HG03432 (cell line): ENCODE results near the gene TYW1.
"Not testable (repeated sequence)": the region's sequence is repeated elsewhere in the genome, so short reads cannot be mapped to it uniquely, and the experiment has no call there.

Experiments used
- ATAC-seq: cut with Tn5 transposase; IDR thresholded peaks from one replicate; pipeline ENCODE4 v1.9.1; 2021; ENCODE audit warnings: mild to moderate bottlenecking, moderate library complexity; ENCODE audit not compliant: unreplicated experiment

TYW1 gene

GRCh38 chr7:67120491-67120890 lies 123.9 kb downstream of the TYW1 start:
- ATAC-seq: not testable (repeated sequence)

- ATAC-seq: not testable (repeated sequence)
These were observed 131.6 kb downstream of the TYW1 start for GRCh38 chr7:67128257-67128656.

- not testable (repeated sequence) for ATAC-seq
These were observed 134.1 kb downstream of the TYW1 start for GRCh38 chr7:67130766-67131165.

GRCh38 chr7:67134912-67135311 lies 138.3 kb downstream of the TYW1 start:
- not testable (repeated sequence) for ATAC-seq

DNA sequence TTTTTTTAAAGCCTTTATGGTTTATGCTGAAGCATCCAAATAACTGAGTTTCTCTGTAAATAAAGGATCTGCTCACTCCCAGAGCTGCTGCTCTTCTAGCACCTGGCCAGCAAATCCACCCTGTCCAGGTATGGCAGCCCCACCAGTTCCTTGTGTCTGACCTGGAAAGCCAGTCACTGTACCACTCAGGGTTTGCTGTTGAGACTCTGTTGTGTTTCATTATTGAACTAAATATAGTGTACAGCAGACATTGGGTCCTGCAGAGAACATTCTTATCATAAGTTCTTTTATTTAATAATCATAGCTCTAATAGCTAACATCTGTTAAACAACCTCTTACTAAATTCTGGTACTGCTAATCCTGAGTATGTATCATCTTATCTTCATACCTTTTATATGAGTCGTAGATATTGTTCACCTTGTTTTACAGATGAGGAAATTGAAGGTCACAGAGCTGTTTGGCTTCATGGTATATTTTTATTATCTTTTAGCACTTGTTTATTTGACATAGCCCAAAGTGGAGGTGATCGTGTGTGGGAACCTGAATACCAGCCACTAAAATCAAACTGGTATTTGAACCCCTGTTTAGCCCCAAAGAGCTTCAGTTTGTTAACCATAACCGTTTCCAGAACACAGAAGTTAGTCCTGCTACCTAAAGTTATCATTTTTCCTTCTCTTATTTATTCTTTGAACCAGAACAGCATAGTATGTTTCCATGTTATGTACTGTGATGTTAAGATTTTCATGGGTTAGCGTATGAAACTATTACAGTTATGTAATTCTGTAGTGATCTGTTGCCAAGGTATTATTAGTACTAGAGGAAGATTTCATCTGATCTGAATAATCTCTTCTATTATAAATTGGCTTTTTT lies 139.2 kb downstream of the TYW1 start:
- not testable (repeated sequence) for ATAC-seq

GRCh38 chr7:67137489-67137888 lies 140.9 kb downstream of the TYW1 start:
- ATAC-seq: not testable (repeated sequence)

DNA sequence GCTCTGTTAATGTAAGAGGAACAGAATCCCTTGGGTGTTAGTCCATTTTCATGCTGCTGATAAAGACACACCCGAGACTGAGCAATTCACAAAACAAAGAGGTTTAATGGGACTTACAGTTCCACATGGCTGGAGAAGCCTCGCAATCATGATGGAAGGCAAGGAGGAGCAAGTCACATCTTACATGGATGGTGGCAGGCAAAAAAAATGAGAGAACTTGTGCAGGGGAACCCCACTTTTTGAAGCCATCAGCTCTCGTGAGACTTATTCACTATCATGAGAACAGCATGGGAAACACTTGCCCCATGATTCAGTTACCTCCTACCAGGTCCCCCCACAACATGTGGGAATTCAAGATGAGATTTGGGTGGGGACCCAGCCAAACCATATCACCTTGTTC lies 143.2 kb downstream of the TYW1 start:
- not testable (repeated sequence) for ATAC-seq

DNA sequence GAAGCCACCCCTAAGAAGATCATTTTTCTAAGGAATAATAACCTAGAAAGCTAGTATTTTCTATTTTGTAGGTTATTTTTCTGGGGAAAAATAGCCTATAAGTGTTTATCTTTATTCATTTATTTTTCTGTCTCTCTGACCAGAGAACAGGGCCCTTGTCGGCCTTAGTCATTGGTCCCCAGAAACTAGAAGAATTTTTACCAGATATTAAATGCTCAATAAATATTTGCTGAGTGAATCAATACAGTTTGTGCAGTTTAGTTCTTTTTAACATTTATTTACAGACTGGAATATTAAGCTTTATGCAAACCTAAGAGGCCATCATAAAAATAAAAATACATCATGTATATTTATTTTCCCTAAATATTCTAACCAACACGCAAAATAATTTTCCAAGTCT lies 144.4 kb downstream of the TYW1 start:
- not testable (repeated sequence) for ATAC-seq

- not testable (repeated sequence) for ATAC-seq
These were observed 146.6 kb downstream of the TYW1 start for GRCh38 chr7:67143091-67143786.

DNA sequence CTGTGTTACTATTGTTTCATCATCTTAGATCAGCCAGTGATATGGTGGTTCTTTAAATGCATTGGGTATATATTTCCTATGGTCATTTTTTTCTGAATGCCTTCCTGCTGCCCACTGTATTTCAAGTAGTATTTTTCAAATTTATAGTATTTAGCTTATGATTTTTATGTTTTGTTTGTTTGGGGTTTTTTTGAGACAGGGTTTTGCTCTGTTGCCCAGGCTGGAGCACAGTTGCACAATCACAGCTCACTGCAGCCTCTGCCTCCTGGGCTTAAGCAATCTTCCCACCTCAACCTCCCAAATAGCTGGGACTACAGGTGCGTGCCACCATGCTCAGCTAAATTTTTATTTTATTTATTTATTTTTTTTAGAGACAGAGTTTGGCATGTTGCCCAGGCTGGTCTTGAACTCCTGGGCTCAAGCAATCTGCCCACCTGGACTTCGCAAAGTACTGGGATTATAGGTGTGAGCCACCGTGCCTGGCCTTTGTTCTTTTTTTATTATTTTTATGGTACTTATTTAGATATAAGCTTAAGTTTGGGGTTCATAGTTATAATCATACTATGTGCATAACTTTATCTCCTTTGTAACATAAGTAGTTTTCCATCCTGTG lies 149.1 kb downstream of the TYW1 start:
- not testable (repeated sequence) for ATAC-seq

GRCh38 chr7:67149131-67149530 lies 152.5 kb downstream of the TYW1 start:
- not testable (repeated sequence) for ATAC-seq

GRCh38 chr7:67154374-67154773 lies 157.7 kb downstream of the TYW1 start:
- not testable (repeated sequence) for ATAC-seq

DNA sequence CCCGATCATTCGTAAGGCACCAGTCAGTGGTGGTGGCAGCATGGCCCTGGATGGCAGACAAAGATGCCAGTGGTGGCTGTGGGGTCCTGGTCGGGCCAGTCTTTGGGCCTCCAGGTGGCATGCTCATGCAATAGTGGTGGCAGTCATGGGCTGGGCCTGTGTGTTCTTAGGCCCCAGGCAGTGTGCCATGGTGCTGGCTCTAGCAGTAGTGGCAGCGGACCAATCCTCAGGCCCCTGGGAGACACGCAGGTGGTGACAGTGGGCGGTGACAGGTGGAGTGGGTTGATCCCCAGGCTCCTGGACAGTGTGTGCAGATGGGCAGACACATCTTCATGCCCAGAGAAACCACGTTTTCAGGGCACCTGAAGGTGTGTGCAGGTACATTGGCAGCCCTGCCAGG lies 159.4 kb downstream of the TYW1 start:
- ATAC-seq: not testable (repeated sequence)

DNA sequence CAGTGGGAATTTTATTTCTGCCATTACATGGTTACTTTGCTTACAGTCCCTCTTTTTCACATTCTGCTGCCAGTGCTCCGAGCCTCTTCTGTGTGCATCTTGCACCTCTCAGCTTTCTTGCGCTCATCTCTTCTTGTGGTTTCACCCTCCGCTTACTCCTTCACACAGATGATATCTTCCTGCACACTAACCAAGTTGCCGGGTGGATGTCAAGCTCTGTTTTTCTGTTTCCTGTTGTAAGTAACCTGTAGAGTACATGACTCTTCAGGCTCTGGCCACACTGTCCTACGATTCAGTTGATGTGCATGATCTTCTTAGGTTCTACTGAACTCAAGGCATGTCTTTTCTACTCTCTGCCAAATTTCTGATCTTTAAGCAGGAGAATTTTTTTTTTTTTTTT lies 166.7 kb downstream of the TYW1 start:
- ATAC-seq: peak; percentile 56

DNA sequence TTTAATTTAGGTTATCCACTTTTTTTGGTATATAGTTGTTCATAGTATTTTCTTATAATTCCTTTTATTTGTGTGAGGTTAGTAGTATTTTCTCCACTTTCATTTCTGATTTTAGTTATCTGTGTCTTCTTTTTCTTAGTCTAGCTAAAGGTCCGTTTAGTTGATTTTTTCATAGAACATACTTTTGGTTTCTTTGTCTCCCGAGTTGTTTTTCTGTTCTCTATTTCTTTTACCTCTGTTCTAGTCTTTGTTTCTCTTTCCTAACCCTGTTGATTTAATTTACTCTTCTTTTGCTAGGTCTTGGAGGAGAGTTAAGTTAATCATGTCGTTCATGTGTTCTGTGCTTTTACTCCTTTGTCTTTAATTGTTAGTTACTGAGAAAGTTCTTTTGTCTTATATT lies 174.5 kb downstream of the TYW1 start:
- peak; percentile 88 for ATAC-seq

GRCh38 chr7:67176730-67177129 lies 180.1 kb downstream of the TYW1 start:
- ATAC-seq: not testable (repeated sequence)

DNA sequence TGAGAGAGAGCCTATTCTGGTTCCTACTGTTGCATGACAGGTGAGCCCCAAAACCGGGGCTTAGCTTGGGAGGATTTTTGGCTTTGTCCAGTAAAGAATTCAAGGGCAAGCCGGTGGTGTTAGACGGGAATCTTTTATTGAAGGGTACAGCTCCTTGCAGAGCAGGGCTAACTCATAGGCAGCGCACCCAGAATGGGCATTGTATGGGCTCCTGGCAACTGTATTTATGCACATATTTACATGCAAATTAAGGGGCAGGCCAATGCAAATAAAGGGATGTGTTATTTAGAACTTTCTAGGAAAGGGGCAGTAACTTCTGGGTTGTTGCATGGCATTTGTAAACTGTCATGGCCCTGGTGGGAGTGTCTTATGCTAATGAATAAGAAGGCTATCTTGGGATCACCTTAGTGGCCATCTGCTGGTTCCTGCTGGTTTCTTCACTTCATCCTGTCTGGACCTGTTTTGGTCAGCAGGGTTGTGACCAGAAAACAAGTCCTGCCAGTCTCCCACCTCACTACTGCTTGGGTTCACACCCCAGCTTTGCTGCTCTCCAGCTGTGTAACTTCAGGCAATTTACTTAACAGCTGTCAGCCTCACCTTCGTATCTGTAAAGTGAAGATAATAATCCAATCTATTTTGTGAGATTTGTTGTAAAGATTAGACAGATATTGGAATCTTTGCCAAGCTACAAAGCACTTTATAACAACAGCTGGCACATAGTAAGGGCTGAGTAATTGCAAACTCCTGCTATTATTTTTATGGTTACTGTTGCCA lies 182.5 kb downstream of the TYW1 start:
- not testable (repeated sequence) for ATAC-seq

DNA sequence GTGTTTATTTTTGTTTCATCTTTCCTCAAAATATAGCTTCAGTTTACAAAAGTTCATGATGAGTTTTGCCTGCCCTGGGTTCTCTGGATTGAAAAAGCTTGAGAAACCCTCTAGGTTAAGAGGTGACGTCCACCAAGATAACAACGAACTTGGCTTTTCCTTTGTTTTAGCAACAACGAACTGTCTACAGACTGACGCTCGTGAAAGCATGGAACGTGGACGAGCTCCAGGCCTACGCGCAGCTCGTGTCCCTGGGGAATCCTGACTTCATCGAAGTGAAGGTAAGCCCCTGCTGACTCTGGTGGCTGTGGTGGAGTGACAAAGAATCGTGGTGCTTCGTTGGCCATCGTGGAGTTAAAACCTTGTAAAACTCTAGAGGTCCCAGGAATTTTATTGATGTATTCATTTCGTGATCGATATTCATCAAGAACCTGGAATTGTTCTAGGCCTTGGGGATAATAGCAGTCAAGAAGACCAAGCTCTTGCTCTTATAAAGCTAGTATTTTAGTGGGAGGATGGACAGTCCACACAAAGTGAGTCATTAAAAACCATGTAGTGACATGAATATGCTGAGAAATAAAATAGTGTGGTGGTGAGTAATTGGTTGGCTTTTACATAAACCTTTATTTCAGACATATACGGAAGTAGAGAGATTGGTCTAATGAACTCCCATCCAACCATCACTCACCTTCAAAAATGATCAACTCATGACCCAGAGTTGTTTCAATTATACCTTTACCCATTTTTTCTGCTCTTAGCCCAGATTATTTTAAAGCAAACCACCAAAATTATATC lies 186.5 kb downstream of the TYW1 start:
- ATAC-seq: not testable (repeated sequence)

DNA sequence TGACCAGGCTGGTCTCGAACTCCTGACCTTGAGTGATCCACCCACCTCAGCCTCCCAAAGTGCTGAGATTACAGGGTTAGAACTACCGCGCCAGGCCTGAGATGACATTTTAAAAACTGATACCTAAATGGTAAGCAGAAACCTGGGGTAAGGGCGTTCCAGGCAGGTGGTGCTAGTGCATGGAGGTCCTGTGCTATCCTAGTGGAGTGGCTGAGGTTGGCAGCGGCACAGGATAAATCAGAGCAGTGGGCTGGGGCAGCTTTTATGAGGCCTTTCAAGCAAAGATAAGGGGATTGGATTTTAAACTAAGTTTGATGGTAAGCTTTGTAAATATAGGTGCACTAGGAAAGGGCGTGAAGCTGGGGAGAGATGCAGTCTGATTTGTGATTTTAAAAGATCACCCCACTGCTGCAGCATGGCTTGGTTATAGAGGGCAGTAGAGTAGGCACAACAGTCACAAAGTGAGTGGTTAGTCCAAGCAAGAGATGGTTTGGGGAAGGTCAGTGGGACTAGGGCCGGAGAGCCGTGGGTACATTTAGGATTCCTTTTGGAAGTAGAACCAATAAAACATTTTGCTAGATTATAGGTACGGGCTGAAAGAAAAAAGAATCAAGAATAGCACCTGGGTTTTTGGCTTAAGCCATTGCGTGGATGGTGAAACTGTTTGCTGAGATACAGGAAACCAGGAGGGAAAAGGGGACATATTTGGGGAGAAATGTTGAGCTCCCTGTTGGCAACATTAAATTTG lies 188.5 kb downstream of the TYW1 start:
- peak; percentile 23 for ATAC-seq
